ENCODE results near the gene ZNF865. TPM values are rescaled to one million over a fixed set of nuclear protein-coding genes. Genes with fewer than 3 reads are reported as not detected.
A peak's percentile ranks its signal among the peaks of the same experiment; 100 is the strongest.

Gene ZNF865
- total and polyA plus RNA-seq, 2 of the 4 experiments (the other 2 are of a cell fraction), result under 0.01 to 4.6 TPM

DNA sequence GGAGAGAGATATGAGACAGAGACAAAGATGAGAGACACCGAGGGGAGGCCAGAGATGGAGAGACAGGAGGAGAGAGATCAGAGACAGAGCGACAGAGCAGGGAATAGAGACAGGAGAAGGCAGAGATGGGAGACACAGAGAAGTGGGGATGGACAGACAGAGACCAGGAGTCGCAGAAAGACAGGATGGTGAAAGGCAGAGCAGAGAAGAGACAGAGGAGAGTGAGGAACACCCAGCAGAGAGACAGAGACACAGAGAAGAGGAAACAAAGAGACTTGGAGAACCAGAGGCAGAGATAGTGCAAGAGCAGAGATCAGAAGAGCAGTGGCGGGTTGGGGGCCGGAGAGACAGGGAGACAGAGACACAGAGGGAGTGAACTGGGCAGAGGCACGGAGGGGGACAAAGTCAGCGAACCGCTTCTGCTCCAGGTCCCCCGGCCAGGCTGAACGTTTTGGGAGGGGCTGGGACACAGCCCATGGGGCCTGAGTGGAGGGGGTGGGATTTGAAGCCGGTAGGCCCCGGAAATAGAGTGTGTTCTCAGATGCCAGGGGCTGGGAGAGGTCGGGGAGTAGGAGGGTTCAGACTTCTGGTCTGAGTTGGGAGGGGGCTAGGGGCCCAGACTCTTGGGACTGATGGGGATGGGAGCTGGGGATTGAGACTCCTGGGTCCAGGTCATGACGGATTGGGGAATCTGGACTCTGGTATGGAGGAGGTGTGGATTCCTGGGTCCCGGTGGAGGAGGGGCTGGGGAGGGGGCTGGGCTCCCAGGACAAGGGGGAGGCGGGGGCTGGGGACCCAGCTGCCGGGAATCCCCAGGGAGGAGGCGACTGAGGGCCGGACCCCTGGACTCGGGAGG, 25.5 kb upstream of the ZNF865 start:
- H3K4me1 ChIP-seq (ENCODE audit: control insufficient read depth, insufficient read depth, low read length), result peaks cover 4% of the 10 kb centered on the region; the same call in 1 of the 2 replicates
- H3K4ac ChIP-seq (ENCODE audit: low read depth, low read length), result peak overlapping the region; percentile 97
- DNase-seq, result peak; percentile 41
- H3K27me3 ChIP-seq (ENCODE audit: control insufficient read depth, insufficient read depth, low read length), result no peaks in the 10 kb centered on the region
- H4K8ac ChIP-seq (ENCODE audit: low read depth in 2 of 2, low read length in 2 of 2), result peak overlapping the region; percentile 95 to 97
- ATAC-seq (ENCODE audit: low read depth), result peak; percentile 64
- peak overlapping the region; percentile 80 for H2BK5ac ChIP-seq (ENCODE audit: low read depth, low read length, poor library complexity, severe bottlenecking)
- peak overlapping the region; percentile 88 for H2AFZ ChIP-seq (replicated peaks; ENCODE audit: low read length, poor library complexity)
- H4K5ac ChIP-seq (ENCODE audit: low read depth, low read length), result peak overlapping the region; percentile 95
- 14% methylated on average over 10 of the region's 20 CpGs; no CpG with 5 or more reads in 1 of the 2 experiments for WGBS, 2 experiments (ENCODE audit: extremely low coverage in 2 of 2, insufficient read length in 1 of 2)
- peak overlapping the region; percentile 84 for H3K23ac ChIP-seq (ENCODE audit: low read depth, low read length)
- peak overlapping the region; percentile 97 for H2AK9ac ChIP-seq (replicated peaks; ENCODE audit: low read depth, low read length, poor library complexity)
- TSS peak; percentile 72 for BruUV-seq (replicated peaks)
- H2AK5ac ChIP-seq (ENCODE audit: low read depth, low read length), result peak overlapping the region; percentile 92
- H3K4me2 ChIP-seq (ENCODE audit: low read depth, low read length), result peak overlapping the region; percentile 98
- H3K56ac ChIP-seq (ENCODE audit: extremely low read depth, insufficient read depth, low read length), result peak overlapping the region; percentile 96
- H3K18ac ChIP-seq (ENCODE audit: low read depth, low read length), result peak overlapping the region; percentile 80
- CTCF ChIA-PET, result no interaction called here
- H3K9me1 ChIP-seq (ENCODE audit: insufficient read depth, low read length), result peaks cover 7% of the 10 kb centered on the region
- in situ Hi-C loops (cut with MboI; ENCODE audit: low sequenced_read_pairs), result no loop called here
- H3K4me3 ChIP-seq (ENCODE audit: insufficient read depth, low read depth, low read length), result peak overlapping the region; percentile 87
- H2BK120ac ChIP-seq (ENCODE audit: low read depth, low read length), result no peak overlapping the region
- no peak overlapping the region; the same call in 2 of the 3 replicates for H2BK15ac ChIP-seq (ENCODE audit: low read depth, low read length)
- peaks cover 14% of the 10 kb centered on the region for H3K36me3 ChIP-seq (ENCODE audit: control insufficient read depth, insufficient read depth, low read length)
- H3K9ac ChIP-seq (ENCODE audit: low read depth, low read length), result peak overlapping the region; percentile 98
- H2BK20ac ChIP-seq (ENCODE audit: low read depth, low read length), result no peak overlapping the region
- POLR2A ChIA-PET (ENCODE audit: unreplicated experiment), result interaction anchor here (1.3 kb wide), 1 partner anchor 20 kb away, joined by 8 read pairs; the partner anchor contains the start of genes FIZ1 and ZNF524
- H4K20me1 ChIP-seq (ENCODE audit: insufficient read depth, low read length), result no peaks in the 10 kb centered on the region; the same call in 1 of the 2 replicates
- H3K27ac ChIP-seq (ENCODE audit: insufficient read depth, low read length), result peak overlapping the region; percentile 99
- peak overlapping the region; percentile 88 for H4K91ac ChIP-seq (ENCODE audit: insufficient read depth, low read depth, low read length)
- dilution Hi-C loops (cut with HindIII; ENCODE audit: low sequenced_read_pairs, unreplicated experiment), result no loop called here
- H3K14ac ChIP-seq (replicated peaks; ENCODE audit: low read depth, low read length), result peak overlapping the region; percentile 94
- TF ChIP-seq RFX5 (IDR thresholded peaks at IDR 0.05; ENCODE audit: low read depth, low read length), result no peak
- no peak for TF ChIP-seq RAD21 (IDR thresholded peaks at IDR 0.05; ENCODE audit: low read length)
- no peak for TF ChIP-seq CEBPB (IDR thresholded peaks at IDR 0.05; ENCODE audit: low read depth, low read length)
- TF ChIP-seq SMC3 (IDR thresholded peaks at IDR 0.05; ENCODE audit: low read depth, low read length), result no peak
- TF ChIP-seq POLR2A (IDR thresholded peaks at IDR 0.05; ENCODE audit: low read depth, low read length), result no peak
- TF ChIP-seq BHLHE40 (IDR thresholded peaks at IDR 0.05; ENCODE audit: low read depth, low read length), result no peak
- TF ChIP-seq, protein P1, sequence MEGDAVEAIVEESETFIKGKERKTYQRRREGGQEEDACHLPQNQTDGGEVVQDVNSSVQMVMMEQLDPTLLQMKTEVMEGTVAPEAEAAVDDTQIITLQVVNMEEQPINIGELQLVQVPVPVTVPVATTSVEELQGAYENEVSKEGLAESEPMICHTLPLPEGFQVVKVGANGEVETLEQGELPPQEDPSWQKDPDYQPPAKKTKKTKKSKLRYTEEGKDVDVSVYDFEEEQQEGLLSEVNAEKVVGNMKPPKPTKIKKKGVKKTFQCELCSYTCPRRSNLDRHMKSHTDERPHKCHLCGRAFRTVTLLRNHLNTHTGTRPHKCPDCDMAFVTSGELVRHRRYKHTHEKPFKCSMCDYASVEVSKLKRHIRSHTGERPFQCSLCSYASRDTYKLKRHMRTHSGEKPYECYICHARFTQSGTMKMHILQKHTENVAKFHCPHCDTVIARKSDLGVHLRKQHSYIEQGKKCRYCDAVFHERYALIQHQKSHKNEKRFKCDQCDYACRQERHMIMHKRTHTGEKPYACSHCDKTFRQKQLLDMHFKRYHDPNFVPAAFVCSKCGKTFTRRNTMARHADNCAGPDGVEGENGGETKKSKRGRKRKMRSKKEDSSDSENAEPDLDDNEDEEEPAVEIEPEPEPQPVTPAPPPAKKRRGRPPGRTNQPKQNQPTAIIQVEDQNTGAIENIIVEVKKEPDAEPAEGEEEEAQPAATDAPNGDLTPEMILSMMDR (conservative IDR thresholded peaks at IDR 0.05; ENCODE audit: low read depth, low read length), result no peak
- TF ChIP-seq MAFK (IDR thresholded peaks at IDR 0.05; ENCODE audit: low read depth, low read length), result no peak
- H3K79me1 ChIP-seq (ENCODE audit: low read depth in 1 of 2, low read length in 2 of 2), result peaks cover 8 to 26% of the 10 kb centered on the region in 2 experiments
- H3K9me3 ChIP-seq (ENCODE audit: control insufficient read depth, insufficient read depth, low read length), result no peaks in the 10 kb centered on the region
- intact Hi-C loops (cut with micrococcal nuclease), result loop anchor here (2.0 kb wide), 2 partner anchors 27 to 63 kb away; no protein-coding TSS in a partner anchor

Measured in IMR-90 (cell line).